HG02759 (cell line): ENCODE measurements around the gene MUC12.
"Not testable (repeated sequence)": the region's sequence is repeated elsewhere in the genome, so short reads cannot be mapped to it uniquely, and the experiment has no call there.

Source experiments
- ATAC-seq: cut with Tn5 transposase; IDR thresholded peaks from one replicate; pipeline ENCODE4 v1.9.1; 2021; ENCODE audit warnings: mild to moderate bottlenecking, moderate library complexity; ENCODE audit not compliant: unreplicated experiment

The MUC12 gene, protein sequence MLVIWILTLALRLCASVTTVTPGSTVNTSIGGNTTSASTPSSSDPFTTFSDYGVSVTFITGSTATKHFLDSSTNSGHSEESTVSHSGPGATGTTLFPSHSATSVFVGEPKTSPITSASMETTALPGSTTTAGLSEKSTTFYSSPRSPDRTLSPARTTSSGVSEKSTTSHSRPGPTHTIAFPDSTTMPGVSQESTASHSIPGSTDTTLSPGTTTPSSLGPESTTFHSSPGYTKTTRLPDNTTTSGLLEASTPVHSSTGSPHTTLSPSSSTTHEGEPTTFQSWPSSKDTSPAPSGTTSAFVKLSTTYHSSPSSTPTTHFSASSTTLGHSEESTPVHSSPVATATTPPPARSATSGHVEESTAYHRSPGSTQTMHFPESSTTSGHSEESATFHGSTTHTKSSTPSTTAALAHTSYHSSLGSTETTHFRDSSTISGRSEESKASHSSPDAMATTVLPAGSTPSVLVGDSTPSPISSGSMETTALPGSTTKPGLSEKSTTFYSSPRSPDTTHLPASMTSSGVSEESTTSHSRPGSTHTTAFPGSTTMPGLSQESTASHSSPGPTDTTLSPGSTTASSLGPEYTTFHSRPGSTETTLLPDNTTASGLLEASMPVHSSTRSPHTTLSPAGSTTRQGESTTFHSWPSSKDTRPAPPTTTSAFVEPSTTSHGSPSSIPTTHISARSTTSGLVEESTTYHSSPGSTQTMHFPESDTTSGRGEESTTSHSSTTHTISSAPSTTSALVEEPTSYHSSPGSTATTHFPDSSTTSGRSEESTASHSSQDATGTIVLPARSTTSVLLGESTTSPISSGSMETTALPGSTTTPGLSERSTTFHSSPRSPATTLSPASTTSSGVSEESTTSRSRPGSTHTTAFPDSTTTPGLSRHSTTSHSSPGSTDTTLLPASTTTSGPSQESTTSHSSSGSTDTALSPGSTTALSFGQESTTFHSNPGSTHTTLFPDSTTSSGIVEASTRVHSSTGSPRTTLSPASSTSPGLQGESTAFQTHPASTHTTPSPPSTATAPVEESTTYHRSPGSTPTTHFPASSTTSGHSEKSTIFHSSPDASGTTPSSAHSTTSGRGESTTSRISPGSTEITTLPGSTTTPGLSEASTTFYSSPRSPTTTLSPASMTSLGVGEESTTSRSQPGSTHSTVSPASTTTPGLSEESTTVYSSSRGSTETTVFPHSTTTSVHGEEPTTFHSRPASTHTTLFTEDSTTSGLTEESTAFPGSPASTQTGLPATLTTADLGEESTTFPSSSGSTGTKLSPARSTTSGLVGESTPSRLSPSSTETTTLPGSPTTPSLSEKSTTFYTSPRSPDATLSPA (N-terminal part only)

DNA sequence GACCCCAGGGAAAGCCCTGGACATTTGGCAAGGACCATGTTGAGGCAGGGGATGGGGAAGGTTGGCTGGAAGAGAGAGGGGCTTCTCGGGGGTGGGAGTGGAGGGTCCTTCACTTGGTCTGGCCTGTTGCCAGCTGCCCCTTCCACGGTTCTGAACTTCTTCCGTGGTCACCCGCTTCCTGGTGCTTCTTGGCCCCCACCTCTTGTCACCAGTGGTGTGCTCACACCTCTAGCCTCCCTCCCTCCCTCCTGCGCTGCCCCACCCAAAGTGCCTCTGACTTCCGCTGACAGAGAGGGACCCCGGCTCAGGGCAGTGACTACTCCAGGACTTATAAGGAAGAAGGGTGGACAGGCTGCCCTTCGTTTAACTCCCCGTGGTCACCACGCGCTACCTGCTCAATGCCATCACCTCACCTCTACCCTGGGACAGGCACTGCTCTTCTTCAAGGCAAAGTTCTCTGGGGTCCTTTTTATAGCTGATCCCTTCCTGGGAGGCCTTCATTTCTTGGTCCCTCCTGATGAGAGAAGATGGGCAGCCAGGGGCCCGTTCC is at the start of gene MUC12:
Gene MUC12, plus strand, starts transcription at position 500 of the 550 bp plus-strand sequence. CDS start 58 bp downstream, outside the sequence.
- no peak for ATAC-seq

DNA sequence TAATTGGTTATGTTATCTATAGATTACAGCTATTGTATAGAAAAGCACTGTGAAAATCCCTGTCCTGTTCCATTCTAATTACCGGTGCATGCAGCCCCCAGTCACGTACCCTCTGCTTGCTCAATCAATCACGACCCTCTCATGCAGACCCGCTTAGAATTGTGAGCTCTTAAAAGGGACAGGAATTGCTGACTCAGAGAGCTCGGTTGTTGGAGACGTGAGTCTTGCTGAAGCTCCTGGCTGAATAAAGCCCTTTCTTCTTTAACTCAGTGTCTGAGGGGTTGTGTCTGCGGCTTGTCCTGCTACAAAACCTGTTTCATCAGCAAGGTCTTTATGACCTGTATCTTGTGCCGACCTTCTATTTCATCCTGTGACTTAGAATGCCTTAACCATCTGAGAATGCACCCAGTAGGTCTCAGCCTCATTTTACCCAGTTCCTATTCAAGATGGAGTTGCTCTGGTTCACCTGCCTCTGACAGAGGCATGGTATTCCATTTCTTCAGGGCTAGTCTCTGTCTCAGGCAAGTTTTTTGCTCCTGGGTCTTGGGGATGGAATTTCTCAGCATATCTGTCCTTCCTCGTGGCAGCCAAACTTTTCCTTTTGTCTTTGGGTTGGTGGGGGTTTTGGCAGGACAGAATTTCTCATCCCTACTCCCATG is 49.5 kb upstream of the MUC12 start:
- ATAC-seq: not testable (repeated sequence)

DNA sequence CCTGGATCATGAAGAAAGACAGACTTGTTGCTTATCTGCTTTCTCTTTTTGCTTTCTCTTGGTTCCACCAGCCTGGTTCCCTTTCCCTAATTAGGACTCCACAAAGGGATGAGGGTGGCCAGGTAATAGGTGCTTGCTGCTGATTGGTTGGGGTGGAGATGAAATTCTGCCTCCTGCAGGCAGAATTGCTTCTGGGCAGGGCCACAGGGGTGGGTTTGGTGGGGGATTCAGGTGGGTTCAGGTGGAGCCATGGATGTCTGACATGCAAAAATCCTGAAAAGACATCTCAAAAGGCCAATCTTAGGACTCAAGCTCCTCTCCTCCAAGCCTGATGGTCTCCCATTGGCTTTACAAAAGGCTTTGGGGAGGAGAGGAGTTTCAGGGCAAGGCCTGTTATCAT is 48.3 kb upstream of the MUC12 start:
- no peak for ATAC-seq

DNA sequence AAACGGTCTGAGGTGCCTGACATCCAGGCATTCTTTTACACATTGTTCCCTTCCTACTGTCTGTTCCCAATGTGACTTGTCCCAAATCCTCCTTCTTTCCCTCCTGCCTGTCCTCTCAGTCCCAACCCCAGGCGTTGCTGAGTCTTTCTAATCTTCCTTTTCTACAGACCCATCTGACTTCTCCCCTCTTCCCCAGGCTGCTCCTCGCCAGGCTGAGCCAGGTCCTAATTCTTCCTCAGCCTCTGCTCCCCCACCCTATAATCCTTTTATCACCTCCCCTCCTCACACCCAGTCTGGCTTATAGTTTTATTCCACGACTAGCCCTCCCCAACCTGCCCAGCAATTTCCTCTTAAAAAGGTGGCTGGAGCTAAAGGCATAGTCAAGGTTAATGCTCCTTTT is 45.7 kb upstream of the MUC12 start:
- ATAC-seq: not testable (repeated sequence)

DNA sequence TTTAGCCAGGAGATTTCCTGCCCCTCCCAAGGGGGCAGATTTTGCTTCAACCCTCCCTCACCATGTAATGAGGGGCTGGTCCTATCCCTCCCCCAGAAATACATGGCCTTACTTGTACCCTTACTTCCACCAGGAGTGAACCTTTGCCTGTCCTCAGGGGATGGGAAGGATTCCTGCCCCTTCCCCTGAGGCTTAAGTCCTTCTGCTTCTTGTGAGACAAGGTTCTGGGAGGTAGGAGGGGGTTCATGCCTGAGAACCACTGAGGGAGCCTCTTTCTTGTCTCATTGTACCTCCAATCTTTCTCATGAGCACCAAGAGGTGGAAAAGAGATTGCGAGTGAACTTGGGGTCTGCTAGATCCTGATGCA is 39.6 kb upstream of the MUC12 start:
- ATAC-seq: no peak

DNA sequence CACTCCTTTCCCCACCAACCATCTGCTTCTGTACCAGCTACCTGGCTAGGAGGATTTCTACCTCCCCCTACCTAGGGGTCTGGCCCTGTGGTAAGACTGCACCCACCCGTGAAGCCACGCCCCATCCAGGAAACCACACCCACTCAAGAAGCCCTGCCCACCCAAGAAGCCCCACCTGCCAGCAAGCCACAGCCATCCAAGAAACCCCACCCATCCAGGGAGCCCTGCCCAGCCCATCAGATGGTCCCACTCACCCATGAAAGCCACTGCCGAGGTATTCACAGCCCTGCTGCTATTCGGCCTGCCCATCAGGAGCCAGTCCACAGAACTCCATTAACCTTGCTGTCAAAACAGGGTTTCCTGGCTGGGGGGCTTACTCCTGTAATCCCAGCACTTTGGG is 35.6 kb upstream of the MUC12 start:
- no peak for ATAC-seq

DNA sequence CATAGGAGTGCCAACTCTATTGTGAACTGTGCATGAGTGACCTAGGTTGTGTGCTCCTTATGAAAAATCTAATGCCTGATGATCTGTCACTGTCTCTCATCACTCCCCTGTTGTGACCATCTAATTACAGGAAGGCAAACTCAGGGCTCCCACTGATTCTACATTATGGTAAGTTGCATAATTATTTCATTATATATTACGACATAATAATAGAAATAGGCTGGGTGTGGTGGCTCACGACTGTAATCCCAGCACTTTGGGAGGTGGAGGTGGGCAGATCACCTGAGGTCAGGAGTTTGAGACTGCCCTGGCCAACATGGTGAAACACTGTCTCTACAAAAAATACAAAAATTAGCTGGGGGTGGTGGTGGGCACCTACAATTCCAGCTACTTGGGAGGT is 34.0 kb upstream of the MUC12 start:
- ATAC-seq: not testable (repeated sequence)

DNA sequence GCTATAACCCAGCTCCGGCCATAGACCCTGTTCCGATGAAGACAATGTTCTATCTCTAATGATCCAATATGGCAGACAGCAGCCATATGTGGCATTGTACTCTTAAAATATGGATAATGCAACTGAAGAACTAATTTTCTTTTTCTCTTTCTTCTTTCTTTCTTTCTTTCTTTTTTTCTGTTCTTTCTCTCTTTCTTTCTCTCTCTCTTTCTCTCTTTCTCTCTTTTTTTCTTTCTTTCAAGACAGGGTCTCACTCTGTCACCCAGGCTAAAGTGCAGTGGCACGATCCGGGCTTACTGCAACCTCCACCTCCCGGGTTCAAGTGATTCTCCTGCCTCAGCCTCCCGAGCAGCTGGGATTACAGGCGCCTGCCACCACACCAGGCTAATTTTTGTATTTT is 33.2 kb upstream of the MUC12 start:
- not testable (repeated sequence) for ATAC-seq

DNA sequence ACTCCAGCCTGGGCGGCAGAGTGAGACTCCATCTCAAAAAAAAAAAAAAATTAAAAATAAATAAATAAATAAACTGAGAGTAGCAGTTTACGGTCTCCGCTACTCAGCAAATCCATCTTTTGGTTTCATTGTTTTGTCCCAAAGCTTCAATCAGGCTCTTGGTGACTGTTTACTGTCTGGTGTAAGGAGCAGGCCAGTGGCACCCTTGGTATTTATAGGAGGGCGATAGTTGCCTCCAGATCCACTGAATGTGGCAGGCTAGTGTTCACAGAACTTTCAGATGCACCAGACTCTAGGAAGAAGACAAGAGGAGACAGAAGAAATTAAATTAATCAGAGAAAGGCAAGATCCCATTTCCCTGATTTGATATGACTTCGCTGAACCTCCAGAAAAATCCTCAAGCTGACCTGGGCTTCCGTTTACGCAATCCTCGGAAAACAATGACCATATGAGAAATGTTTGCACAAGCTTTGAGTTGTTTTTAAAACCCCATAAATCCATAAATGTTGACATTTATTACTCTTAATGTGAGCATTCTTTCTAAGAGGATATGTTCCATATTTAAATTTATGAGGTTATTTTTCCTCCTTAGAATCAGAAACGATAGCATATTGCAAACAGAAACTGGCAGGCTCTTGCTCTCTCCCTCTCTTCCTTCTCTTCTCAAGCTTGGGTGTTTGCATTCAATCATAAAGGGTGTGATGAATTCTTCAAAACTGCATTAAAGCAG is 27.2 kb upstream of the MUC12 start:
- no peak for ATAC-seq

DNA sequence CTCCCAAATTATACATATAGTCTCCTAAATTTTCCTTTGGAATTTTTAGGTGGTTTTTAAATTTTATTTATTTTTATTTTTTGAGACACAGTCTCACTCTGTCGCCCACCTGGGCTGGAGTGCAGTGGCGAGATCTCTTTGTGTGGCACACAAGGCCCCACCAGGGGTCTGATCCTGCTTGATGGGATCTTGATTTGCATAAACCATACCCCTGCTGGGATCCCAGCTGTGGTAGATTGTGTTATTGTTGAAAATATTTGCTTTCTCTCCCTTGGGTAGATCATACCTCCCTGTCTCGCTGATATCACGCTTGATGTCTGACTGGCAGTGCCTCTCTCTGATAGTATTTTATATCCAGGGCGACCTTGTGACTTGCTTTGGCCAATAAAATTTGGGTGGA is 25.7 kb upstream of the MUC12 start:
- no peak for ATAC-seq

DNA sequence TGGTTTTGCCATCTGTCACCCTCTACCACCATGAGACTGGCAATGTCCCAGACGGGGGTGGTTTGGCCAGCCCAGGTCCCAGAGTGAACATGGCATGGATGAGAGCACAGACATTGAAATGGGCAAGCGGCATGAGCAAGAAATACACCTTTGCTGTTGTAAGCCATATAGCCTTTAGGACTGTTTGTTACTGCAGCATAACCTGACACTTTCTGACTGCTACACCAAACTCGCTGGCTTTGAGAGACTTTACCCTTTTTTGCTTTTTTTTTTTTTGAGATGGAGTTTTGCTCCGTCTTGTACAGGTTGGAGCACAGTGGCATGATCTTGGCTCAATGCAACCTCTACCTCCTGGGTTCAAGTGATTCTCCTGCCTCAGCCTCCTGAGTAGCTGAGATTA is 25.2 kb upstream of the MUC12 start:
- no peak for ATAC-seq

DNA sequence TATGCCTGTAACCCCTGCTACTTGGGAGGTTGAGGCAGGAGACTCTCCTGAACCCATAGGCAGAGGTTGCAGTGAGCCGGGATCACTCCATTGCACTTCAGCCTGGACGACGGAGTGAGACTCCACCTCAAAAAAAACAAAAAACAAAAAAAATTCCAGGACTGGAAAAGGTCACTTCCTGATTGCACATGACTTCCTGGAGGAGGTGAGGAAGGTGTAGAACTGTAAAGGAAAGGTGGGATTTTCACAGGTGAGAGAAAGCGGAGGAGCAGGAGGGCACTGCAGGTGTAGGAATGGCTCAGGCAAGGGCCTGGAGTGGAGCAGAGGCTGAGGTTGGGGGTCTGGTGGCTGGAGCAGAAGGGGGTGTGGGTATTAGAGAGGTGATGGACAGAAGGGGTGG is 23.3 kb upstream of the MUC12 start:
- ATAC-seq: no peak

DNA sequence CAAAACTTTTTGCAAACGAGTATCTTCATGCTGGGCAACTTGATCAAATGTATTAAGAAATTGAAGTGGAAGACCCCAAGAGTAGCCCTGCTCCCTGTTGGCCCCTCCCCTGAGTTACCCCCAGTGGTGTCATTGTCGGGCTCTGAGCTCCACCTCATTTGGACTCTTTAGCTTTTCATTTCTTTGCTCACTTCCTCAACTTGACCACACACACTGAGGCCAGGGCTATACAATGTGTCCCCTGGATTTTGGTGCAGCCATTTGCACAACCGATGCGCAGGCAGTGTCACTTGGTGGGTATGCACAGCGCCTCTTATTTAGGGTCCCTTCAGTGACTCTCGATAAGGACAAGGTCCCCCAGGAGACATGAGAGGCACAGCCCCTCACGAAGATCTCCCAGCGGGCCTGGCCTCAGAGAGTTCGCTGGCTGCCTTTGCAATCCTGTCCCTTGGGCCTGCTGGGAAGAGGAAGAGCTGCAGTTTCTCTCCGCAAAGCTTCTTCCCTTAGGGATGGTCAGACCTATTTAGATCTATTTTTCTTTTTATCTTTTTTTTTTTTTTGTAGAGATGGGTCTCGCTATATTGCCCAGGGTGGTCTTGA is 22.5 kb upstream of the MUC12 start:
- ATAC-seq: no peak

DNA sequence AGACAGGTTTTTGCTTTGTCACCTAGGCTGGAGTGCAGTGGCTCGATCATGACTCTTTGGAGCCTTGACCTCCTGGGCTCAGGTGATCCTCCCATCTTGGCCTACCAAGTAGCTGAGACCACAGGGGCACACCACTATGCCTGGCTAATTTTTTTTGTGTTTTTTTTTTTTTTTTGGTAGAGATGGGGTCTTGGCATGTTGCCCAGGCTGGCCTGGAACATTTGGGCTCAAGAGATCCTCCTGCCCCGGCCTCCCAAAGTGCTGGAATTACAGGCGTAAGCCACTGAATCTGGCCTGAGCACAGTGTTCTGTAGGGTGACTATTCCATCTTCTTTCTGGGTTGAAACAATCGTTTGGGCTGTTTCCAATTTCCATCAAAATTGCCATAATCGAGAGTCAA is 21.6 kb upstream of the MUC12 start:
- ATAC-seq: no peak

DNA sequence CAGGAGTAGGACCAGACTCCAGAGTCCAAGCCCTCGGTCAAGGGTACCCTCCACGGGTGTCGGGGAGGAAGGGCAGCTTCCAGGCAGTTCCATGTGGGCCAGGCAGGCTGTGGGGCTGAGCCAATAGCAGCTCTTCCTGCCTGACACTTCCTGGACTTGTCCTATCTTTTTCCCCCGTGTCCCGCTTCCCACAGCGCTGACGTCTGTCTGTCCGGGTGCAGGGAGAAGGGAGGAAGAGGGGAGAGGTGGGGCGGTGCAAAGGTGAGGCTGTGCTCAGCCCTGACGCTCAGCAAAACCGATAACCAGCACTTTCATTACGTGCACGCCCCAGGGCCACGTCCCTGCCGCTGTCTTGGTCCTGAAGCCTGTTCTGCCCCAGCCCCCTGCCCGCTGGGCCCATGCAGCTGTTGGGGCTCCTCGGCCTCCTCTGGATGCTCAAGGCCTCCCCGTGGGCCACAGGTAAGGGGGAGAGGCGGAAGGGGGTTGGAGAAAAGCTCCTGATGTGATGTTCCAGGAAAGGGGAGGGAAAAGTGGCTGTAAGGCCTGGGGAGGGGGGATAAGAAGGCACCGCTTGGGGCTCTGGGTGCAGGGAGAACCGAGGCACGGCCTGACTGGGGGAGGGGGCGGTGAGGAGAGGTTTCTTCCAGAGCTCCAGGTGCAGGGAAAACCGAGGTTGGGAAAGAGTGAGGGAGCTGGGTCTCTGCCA is 20.0 kb upstream of the MUC12 start, which contains the start of gene MUC3A:
Gene MUC3A, plus strand, starts transcription at position 308 of the 706 bp plus-strand sequence. Its CDS starts 91 bp downstream, at position 399.
- ATAC-seq: no peak

DNA sequence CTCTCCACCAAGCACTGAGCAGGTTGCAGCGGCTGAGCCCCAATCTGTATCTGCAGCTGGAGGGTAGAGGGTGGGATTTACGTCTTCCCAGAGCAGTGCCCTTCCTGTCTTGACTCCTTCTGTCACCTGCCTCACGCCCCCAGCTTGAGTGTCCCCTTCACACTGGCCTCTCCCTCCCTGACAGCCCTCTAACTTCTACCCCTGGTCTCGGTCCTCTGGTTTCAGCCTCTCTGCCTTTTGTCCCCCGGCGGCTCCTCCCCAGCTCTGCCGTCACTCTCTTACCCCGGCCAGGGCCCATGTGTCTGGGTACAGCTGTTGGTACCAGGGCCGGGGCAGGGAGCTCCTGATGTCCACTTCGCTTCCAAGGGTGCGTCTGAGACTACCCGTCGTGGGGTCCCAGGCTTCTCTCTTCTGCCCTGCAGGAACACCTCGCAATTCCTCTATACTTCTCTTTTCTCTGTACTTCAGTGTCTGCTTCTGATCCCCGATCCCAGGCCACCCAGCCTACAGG is 19.4 kb upstream of the MUC12 start:
- ATAC-seq: no peak

DNA sequence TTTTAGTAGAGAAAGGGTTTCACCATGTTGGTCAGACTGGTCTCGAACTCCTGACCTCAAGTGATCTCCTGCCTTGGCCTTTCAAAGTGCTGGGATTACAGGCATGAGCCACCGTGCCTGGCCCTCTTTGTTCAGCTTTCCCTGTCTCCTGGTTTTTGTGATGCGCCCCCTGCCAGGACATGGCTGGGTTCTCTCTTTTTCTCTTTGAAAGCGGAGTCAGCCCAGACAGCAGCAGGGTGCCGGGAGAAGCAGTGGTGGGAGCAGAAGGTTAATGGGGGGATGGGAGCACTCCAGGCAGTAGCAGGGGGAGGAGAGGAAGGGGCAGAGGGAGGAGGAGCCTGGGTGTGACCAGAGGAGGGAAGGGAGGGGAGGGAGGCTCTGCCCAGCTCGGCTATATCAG is 18.2 kb upstream of the MUC12 start:
- no peak for ATAC-seq

DNA sequence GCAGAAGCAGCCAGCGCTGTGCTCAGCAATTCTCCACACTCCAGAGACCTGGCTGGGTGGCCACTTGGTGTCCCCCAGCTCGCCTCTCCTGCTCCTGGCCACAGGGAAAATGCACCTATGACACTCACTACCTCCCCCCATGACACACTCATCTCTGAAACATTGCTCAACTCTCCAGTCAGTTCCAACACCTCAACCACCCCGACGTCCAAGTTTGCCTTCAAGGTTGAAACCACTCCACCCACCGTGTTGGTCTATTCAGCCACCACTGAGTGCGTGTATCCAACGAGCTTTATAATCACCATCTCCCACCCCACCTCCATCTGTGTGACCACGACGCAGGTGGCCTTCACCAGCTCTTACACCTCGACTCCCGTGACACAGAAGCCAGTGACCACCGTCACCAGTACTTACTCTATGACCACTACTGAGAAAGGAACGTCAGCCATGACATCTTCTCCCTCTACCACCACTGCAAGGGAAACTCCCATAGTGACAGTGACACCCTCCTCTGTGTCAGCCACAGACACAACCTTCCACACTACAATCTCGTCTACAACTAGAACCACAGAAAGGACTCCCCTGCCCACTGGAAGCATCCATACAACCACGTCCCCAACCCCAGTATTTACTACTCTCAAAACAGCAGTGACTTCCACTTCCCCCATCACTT is 17.3 kb upstream of the MUC12 start:
- ATAC-seq: no peak
